Heart left ventricle (tissue), 16 donors: ENCODE measurements around the gene FAM83B. TPM values are rescaled to one million over a fixed set of nuclear protein-coding genes. Genes with fewer than 3 reads are reported as not detected.
"Not testable (repeated sequence)": the region's sequence is repeated elsewhere in the genome, so short reads cannot be mapped to it uniquely, and the experiment has no call there.

Experiments
- ATAC-seq, 4 donors: fragments of 200-7000 bp; cut with Tn5 transposase; one replicate each; pipeline ENCODE4 v1.9.1; 2020 to 2022; ENCODE audit warnings: moderate library complexity in 4 of 4, mild to moderate bottlenecking in 3 of 4, moderate number of reproducible peaks in 1 of 4
- DNase-seq, 5 donors: peaks; one replicate each; pipeline ENCODE4 v3.0.0-alpha.2; 2020
- H3K27ac ChIP-seq, 12 donors: fragments of 200-600 bp; sonication (generic) in 4 of 12; one replicate each; pipeline versions ENCODE4 v1.5.0 to v1.8.0; 2016 to 2022; ENCODE audit warnings: mild to moderate bottlenecking in 2 of 12
- H3K27me3 ChIP-seq, 9 donors: fragments of 200-600 bp; sonication (generic) in 2 of 9; one replicate each; pipeline versions ENCODE4 v1.5.1 to v1.8.0; 2016 to 2022; ENCODE audit warnings: mild to moderate bottlenecking in 3 of 9
- H3K36me3 ChIP-seq, 9 donors: fragments of 200-600 bp; sonication (generic) in 2 of 9; one replicate each; pipeline versions ENCODE4 v1.5.0 to v1.8.0; 2018 to 2022; ENCODE audit warnings: mild to moderate bottlenecking in 2 of 9
- H3K4me1 ChIP-seq, 12 donors: fragments of 200-600 bp; sonication (generic) in 4 of 12; one replicate each; pipeline versions ENCODE4 v1.5.0 to v1.8.0; 2016 to 2022; ENCODE audit warnings: mild to moderate bottlenecking in 3 of 12
- H3K4me3 ChIP-seq, 12 donors: fragments of 200-600 bp; sonication (generic) in 4 of 12; one replicate each; pipeline versions ENCODE4 v1.5.0 to v1.8.0; 2017 to 2022; ENCODE audit warnings: mild to moderate bottlenecking in 9 of 12, moderate library complexity in 4 of 12
- H3K9me3 ChIP-seq, 12 donors: fragments of 200-600 bp; sonication (generic) in 4 of 12; one replicate each; pipeline versions ENCODE4 v1.5.0 to v1.8.0; 2016 to 2022; ENCODE audit warnings: mild to moderate bottlenecking in 1 of 12
- CTCF ChIP-seq, 12 donors: fragments of 200-600 bp; sonication (generic) in 4 of 12; IDR thresholded peaks; one replicate each; pipeline versions ENCODE4 v1.5.0 to v1.8.0; 2018 to 2022; ENCODE audit warnings: antibody characterized with exemption in 12 of 12, mild to moderate bottlenecking in 5 of 12
- POLR2A ChIP-seq, 2 donors: fragments of 450-650 bp; IDR thresholded peaks; one replicate each; pipeline ENCODE4 v1.6.1; 2017; ENCODE audit warnings: antibody characterized with exemption in 2 of 2, mild to moderate bottlenecking in 2 of 2, moderate library complexity in 2 of 2
- WGBS, 4 donors: extraction: QIAGEN DNeasy Blood & Tissue Kit in 2 of 4; methylation state at CpG; one replicate each; pipeline versions ENCODE4 v1.1.5 to v1.1.7; 2013 to 2018; 5-methylcytosine and 5-hydroxymethylcytosine counted together
- intact Hi-C, 10 donors: fragments of 100-400 bp; cut with DNase I; formaldehyde crosslinking; loops; one replicate each; pipeline versions ENCODE4 v1.11.1 to v1.14.2; 2022
- polyA plus RNA-seq, 2 donors: library from polyadenylated mRNA; stranded (reverse); fragments of 200-250 nt; gene quantifications; one replicate each; pipeline ENCODE4 v1.2.3, GENCODE V29; 2013
- total RNA-seq, 9 donors: library from RNA; depleted of rRNA in 2 of 9; stranded (reverse); fragments of >200 nt in 2 of 9; fragmentation: NEBNext Ultra II Directional in 3 of 9; extraction: Animal tissue kit (Norgen Biotek cat#: 25700) in 3 of 9; gene quantifications; one replicate each; pipeline versions ENCODE4 v1.1.0 to v1.2.4, GENCODE V29; 2016 to 2023
- donor health status: ischemic (EF 13 %, LVEDD 7.1; RV severe dilation, severe dysfunction).
- donor health status: healthy with polysubstance abuse.
- donor health status: DM: no; HTN: yes; CAD: no.
- donor health status: DM: no; HTN: no; CAD: no.
- donor health status: ischemic (EF 25% LVEDD 6.9; RV normal size, moderate dysfunction).
- donor health status: ischemic (EF 25% LVEDD 5.7; RV mildly dilated, moderate dysfunction).
- donor health status: healthy.
- donor health status: DM: yes; HTN: yes; CAD: no.
- donor health status: ischemic (EF 35%, LVEDD 5.7; RV mildly dilated, moderate dysfunction).
- donor health status: nonischemic (EF 11% LVEDD 7.7; RV severe dilation, severe dysfunction).
- donor health status: DM: yes; HTN: yes; CAD: no.
- donor health status: PGD.
- donor health status: ischemic (EF 29% LVEDD 5.4; RV normal size, mild dysfunction).
- donor health status: nonischemic (EF 23%, LVEDD 6.1; RV moderate dilation, normal function).

FAM83B gene
- total and polyA plus RNA-seq, 11 donors: 0.03 to 1.1 (median 0.29) TPM; not detected in 1

GRCh38 chr6:54937371-54937770, 90.8 kb downstream of the FAM83B start:
- no peak for ATAC-seq

DNA sequence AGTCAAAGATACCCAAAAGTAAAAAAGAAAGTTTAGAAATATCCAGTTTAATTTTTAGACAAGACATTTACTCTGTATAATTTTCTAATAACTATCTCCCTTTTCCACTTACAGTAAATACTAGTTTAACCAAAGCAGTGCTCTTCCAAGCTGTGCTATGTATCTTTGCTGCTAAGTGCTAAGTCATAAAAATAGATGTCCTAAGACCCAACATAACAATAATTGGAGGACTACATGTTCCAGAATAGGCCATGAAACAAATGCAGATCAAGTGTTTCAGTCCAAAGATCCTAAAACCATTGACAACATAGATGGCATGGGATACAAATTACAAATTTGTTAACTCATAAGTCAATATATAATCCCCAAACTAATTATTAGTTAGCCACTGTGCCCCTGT, 111.1 kb downstream of the FAM83B start:
- ATAC-seq (peak in 3 of 4 donors; percentile 55 to 72 (median 57)), DNase-seq (no peak)
- no peak overlapping the region for H3K4me3 ChIP-seq
- H3K27ac ChIP-seq: peak overlapping the region in 1 of 12 donors; percentile 41
- no peaks in the 10 kb centered on the region for H3K36me3 ChIP-seq
- TF ChIP-seq CTCF (IDR thresholded peaks at IDR 0.05): no peak
- TF ChIP-seq POLR2A (IDR thresholded peaks at IDR 0.05): no peak
- peaks cover 0 to 11% (median 0%) of the 10 kb centered on the region in 12 donors for H3K9me3 ChIP-seq
- intact Hi-C loops: loop anchor here in 1 of 10 donors (10.0 kb wide), 1 partner anchor 243 kb away; no protein-coding TSS in a partner anchor
- no peaks in the 10 kb centered on the region for H3K27me3 ChIP-seq
- H3K4me1 ChIP-seq: peaks cover 0 to 4% (median 0%) of the 10 kb centered on the region in 12 donors

More at GRCh38 chr6:54937371-54937770, 90.8 kb downstream of the FAM83B start:
- H3K4me1 ChIP-seq: no peaks in the 10 kb centered on the region
- no peak for DNase-seq
- H3K4me3 ChIP-seq: no peak overlapping the region
- intact Hi-C loops: no loop called here
- TF ChIP-seq POLR2A (IDR thresholded peaks at IDR 0.05) (no peak), CTCF (IDR thresholded peaks at IDR 0.05) (no peak)
- H3K27me3 ChIP-seq: no peaks in the 10 kb centered on the region
- no peaks in the 10 kb centered on the region for H3K36me3 ChIP-seq
- peaks cover 0 to 28% (median 2%) of the 10 kb centered on the region in 12 donors for H3K9me3 ChIP-seq
- H3K27ac ChIP-seq: no peak overlapping the region
- WGBS, 4 donors: 85 to 91% (median 88%) methylated on average over 3 of the region's 3 CpGs

DNA sequence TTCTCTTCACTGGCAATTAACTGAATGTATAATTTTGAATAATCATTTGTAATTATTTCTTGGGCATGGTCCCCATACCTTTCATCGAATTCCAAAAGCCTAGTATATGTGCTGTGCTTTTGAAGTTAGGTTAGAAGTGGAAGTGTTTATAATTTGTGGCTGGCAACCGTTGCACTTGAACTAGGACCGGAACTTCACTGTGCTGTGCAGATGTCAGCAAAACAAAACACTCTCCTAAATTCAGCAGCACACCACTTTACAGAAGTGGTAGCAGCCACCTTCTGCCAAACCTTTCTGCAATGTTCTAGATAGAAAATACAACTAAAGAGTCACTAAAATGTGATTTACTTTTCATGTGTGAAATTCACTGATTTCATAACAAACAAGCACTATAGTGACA, 111.9 kb downstream of the FAM83B start:
- TF ChIP-seq CTCF (IDR thresholded peaks at IDR 0.05): no peak
- no peaks in the 10 kb centered on the region for H3K27me3 ChIP-seq
- peaks cover 0 to 4% (median 0%) of the 10 kb centered on the region in 12 donors for H3K4me1 ChIP-seq
- intact Hi-C loops: loop anchor here in 1 of 10 donors (10.0 kb wide), 1 partner anchor 244 kb away; no protein-coding TSS in a partner anchor
- no peaks in the 10 kb centered on the region for H3K36me3 ChIP-seq
- no peak overlapping the region for H3K4me3 ChIP-seq
- peak; percentile 50 to 91 (median 72) for ATAC-seq
- whole genome bisulfite sequencing, 4 donors: 25 to 54% (median 44%) methylated on average over 3 of the region's 3 CpGs
- peaks cover 0 to 11% (median 0%) of the 10 kb centered on the region in 12 donors for H3K9me3 ChIP-seq
- DNase-seq: peak in 1 of 5 donors; percentile 21
- peak overlapping the region in 1 of 12 donors; percentile 41 for H3K27ac ChIP-seq

GRCh38 chr6:54959820-54960219, 113.2 kb downstream of the FAM83B start:
- ATAC-seq (no peak), DNase-seq (no peak)
- TF ChIP-seq POLR2A (IDR thresholded peaks at IDR 0.05): no peak
- no peak for TF ChIP-seq CTCF (IDR thresholded peaks at IDR 0.05)
- H3K27me3 ChIP-seq: no peaks in the 10 kb centered on the region
- no peaks in the 10 kb centered on the region for H3K36me3 ChIP-seq
- intact Hi-C loops: loop anchor here in 1 of 10 donors (10.0 kb wide), 1 partner anchor 245 kb away; no protein-coding TSS in a partner anchor
- H3K27ac ChIP-seq: no peak overlapping the region
- H3K4me1 ChIP-seq: peaks cover 0 to 4% (median 0%) of the 10 kb centered on the region in 12 donors
- peaks cover 0 to 11% (median 0%) of the 10 kb centered on the region in 12 donors for H3K9me3 ChIP-seq
- 78 to 89% (median 84%) methylated on average over 4 of the region's 4 CpGs for WGBS, 4 donors
- H3K4me3 ChIP-seq: no peak overlapping the region

- intact Hi-C loops, H3K4me1 ChIP-seq, DNase-seq, ATAC-seq, H3K27ac ChIP-seq, H3K27me3 ChIP-seq, H3K4me3 ChIP-seq, H3K36me3 ChIP-seq: not testable (repeated sequence)
- 87 to 90% (median 90%) methylated on average over 23 of the region's 23 CpGs for WGBS, 4 donors
- H3K9me3 ChIP-seq: peaks cover 0 to 11% (median 0%) of the 10 kb centered on the region in 12 donors
Measured at GRCh38 chr6:54961372-54961771, 114.8 kb downstream of the FAM83B start.
